Mucosa of descending colon (tissue), 3 donors: ENCODE results near the gene CEP112. TPM values are rescaled to one million over a fixed set of nuclear protein-coding genes. Genes with fewer than 3 reads are reported as not detected.

Experiments used
- ATAC-seq: fragments of 200-7000 bp; cut with Tn5 transposase; one replicate; pipeline ENCODE4 v1.9.1; 2020; ENCODE audit warnings: mild to moderate bottlenecking, moderate library complexity
- DNase-seq, 3 donors: peaks; one replicate each; pipeline ENCODE4 v3.0.0-alpha.2; 2020
- H3K36me3 ChIP-seq: fragments of 200-600 bp; one replicate; pipeline ENCODE4 v1.8.0; 2021; ENCODE audit warnings: low read depth, mild to moderate bottlenecking
- H3K4me1 ChIP-seq: fragments of 200-600 bp; one replicate; pipeline ENCODE4 v1.8.0; 2021; ENCODE audit warnings: low read depth, mild to moderate bottlenecking
- H3K4me3 ChIP-seq: fragments of 200-600 bp; one replicate; pipeline ENCODE4 v1.8.0; 2021; ENCODE audit warnings: mild to moderate bottlenecking
- H3K9me3 ChIP-seq: fragments of 200-600 bp; one replicate; pipeline ENCODE4 v1.8.0; 2021; ENCODE audit warnings: mild to moderate bottlenecking
- CTCF ChIP-seq: fragments of 200-600 bp; IDR thresholded peaks from one replicate; pipeline ENCODE4 v1.8.0; 2022; ENCODE audit warnings: antibody characterized with exemption, mild to moderate bottlenecking
- intact Hi-C, 2 donors: fragments of 100-400 bp; cut with DNase I in 1 of 2; cut with micrococcal nuclease in 1 of 2; formaldehyde crosslinking; loops; one replicate each; pipeline versions ENCODE4 v1.11.0 to v1.11.1; 2022; cut with DNase I, micrococcal nuclease
- total RNA-seq, 3 donors: library from RNA; stranded (reverse); fragmentation: NEBNext Ultra II Directional in 2 of 3; extraction: Animal tissue kit (Norgen Biotek cat#: 25700) in 2 of 3; gene quantifications; one replicate each; pipeline versions ENCODE4 v1.2.1 to v1.2.4, GENCODE V29; 2021 to 2023
- donor health status: DM: no; HTN: no; CAD: no; lungs with moderate emphysema.
- donor health status: DM: no; HTN: no; CAD: no.
- donor health status: DM: no; HTN: yes; CAD: no.

CEP112 gene
- total RNA-seq, 3 donors from 2014 or later: 6.3 to 18.5 (median 7.0) TPM

GRCh38 chr17:65895969-65896368 lies 296.0 kb downstream of the CEP112 start:
- no peaks in the 10 kb centered on the region for H3K36me3 ChIP-seq
- ATAC-seq (no peak), DNase-seq (no peak)
- intact Hi-C loops: no loop called here
- TF ChIP-seq CTCF: no peak
- no peak overlapping the region for H3K4me3 ChIP-seq
- H3K4me1 ChIP-seq: no peaks in the 10 kb centered on the region
- no peaks in the 10 kb centered on the region for H3K9me3 ChIP-seq

- Histone ChIP-seq H3K4me1 (no peaks in the 10 kb centered on the region), H3K9me3 (no peaks in the 10 kb centered on the region), H3K36me3 (no peaks in the 10 kb centered on the region), H3K4me3 (no peak overlapping the region)
- TF ChIP-seq CTCF: no peak
- DNase-seq (no peak), ATAC-seq (no peak)
- intact Hi-C loops: no loop called here
Measured at GRCh38 chr17:65893692-65894279, 298.1 kb downstream of the CEP112 start.

GRCh38 chr17:65892912-65893377 lies 299.0 kb downstream of the CEP112 start:
- Histone ChIP-seq H3K4me3 (no peak overlapping the region), H3K36me3 (no peaks in the 10 kb centered on the region), H3K9me3 (no peaks in the 10 kb centered on the region), H3K4me1 (no peaks in the 10 kb centered on the region)
- DNase-seq: no peak
- intact Hi-C loops: no loop called here
- no peak for ATAC-seq
- no peak for TF ChIP-seq CTCF

- intact Hi-C loops: no loop called here
- no peak for DNase-seq
- Histone ChIP-seq H3K36me3 (no peaks in the 10 kb centered on the region), H3K9me3 (no peaks in the 10 kb centered on the region), H3K4me3 (no peak overlapping the region), H3K4me1 (no peaks in the 10 kb centered on the region)
- no peak for ATAC-seq
- no peak for TF ChIP-seq CTCF
Measured at GRCh38 chr17:65891231-65891735, 300.6 kb downstream of the CEP112 start.

- Histone ChIP-seq H3K4me3 (no peak overlapping the region), H3K36me3 (no peaks in the 10 kb centered on the region), H3K4me1 (no peaks in the 10 kb centered on the region), H3K9me3 (no peaks in the 10 kb centered on the region)
- no peak for ATAC-seq
- TF ChIP-seq CTCF: no peak
- intact Hi-C loops: no loop called here
- DNase-seq: no peak
Measured at GRCh38 chr17:65888649-65889048, 303.3 kb downstream of the CEP112 start.
